ENCODE data around the gene NR3C2.

Gene NR3C2

DNA sequence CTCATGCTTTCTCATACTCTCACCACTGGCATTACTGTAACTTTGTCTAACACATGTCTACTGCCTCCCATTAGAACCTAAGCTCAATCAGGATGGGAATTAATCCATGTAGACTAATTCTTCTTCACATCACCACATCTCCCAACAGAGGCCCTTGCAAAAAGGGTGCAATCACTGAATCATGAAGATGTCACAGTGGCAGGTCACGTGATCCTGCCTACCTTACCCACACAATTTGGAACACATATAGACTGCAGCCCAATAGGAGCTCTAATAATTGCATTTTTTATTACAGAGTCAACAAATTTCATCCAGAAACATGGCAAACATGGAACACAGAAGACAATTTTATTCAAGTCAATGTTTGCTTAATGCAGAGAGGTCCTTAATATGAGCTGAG is 146.6 kb downstream of the NR3C2 start:
- no peak overlapping the region for H3K4me3 ChIP-seq (ENCODE audit: low read depth, low read length)
- no peak for DNase-seq
- TF ChIP-seq, protein P1, sequence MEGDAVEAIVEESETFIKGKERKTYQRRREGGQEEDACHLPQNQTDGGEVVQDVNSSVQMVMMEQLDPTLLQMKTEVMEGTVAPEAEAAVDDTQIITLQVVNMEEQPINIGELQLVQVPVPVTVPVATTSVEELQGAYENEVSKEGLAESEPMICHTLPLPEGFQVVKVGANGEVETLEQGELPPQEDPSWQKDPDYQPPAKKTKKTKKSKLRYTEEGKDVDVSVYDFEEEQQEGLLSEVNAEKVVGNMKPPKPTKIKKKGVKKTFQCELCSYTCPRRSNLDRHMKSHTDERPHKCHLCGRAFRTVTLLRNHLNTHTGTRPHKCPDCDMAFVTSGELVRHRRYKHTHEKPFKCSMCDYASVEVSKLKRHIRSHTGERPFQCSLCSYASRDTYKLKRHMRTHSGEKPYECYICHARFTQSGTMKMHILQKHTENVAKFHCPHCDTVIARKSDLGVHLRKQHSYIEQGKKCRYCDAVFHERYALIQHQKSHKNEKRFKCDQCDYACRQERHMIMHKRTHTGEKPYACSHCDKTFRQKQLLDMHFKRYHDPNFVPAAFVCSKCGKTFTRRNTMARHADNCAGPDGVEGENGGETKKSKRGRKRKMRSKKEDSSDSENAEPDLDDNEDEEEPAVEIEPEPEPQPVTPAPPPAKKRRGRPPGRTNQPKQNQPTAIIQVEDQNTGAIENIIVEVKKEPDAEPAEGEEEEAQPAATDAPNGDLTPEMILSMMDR (IDR thresholded peaks at IDR 0.05; ENCODE audit: low read depth, low read length, missing control alignments): no peak
- H3K27me3 ChIP-seq (replicated peaks): no peaks in the 10 kb centered on the region
- H3K27ac ChIP-seq: no peak overlapping the region
- H3K36me3 ChIP-seq (replicated peaks): no peaks in the 10 kb centered on the region
- in situ Hi-C loops (cut with HindIII; ENCODE audit: low pct_ligation_motif_present, low sequenced_read_pairs): no loop called here

DNA sequence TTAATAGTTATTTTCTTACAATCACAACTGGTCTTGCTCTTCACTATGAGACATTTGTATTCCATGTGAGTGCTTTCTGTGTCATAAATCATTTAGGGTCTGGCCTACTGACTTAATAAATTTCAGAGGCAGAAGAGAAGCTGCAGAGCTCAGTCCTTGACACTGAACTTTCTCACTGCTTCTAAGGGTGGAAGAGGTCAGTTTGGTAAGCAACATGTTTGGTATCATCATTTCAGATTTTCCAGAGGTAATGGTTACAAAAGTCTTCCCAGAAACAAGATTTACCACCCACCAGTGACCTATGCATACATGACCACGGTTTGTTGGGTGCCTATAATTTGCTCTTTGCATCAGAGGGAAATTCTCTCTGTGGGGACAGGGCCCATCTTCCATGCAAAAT is 148.6 kb downstream of the NR3C2 start:
- Histone ChIP-seq H3K27me3 (replicated peaks) (no peaks in the 10 kb centered on the region), H3K36me3 (replicated peaks) (no peaks in the 10 kb centered on the region), H3K4me3 (ENCODE audit: low read depth, low read length) (no peak overlapping the region), H3K27ac (no peak overlapping the region)
- no peak for DNase-seq
- TF ChIP-seq, protein P1 (IDR thresholded peaks at IDR 0.05; ENCODE audit: low read depth, low read length, missing control alignments): no peak
- in situ Hi-C loops (cut with HindIII; ENCODE audit: low pct_ligation_motif_present, low sequenced_read_pairs): no loop called here

DNA sequence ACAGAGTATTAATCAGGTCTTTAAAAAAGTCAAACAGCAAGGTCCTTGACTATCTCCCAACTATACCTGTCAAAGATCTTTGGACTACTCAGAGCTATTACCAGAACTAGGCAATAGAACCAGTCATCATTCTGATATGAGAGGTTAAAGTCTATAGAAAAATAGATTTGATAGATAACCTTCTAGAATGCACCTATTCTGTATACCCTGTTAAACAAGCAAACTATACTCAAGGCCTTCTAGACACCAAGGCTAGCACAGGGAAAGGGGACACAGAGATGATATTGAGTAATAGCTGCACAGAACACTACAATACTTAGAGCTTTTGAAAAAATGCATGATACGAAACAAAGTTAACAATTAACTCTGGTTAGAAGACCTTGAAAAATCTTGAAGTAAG is 149.5 kb downstream of the NR3C2 start:
- H3K36me3 ChIP-seq (replicated peaks): no peaks in the 10 kb centered on the region
- no peak overlapping the region for H3K4me3 ChIP-seq (ENCODE audit: low read depth, low read length)
- H3K27me3 ChIP-seq (replicated peaks): no peaks in the 10 kb centered on the region
- no peak overlapping the region for H3K27ac ChIP-seq
- TF ChIP-seq, protein P1 (IDR thresholded peaks at IDR 0.05; ENCODE audit: low read depth, low read length, missing control alignments): no peak
- no peak for DNase-seq
- in situ Hi-C loops (cut with HindIII; ENCODE audit: low pct_ligation_motif_present, low sequenced_read_pairs): no loop called here

DNA sequence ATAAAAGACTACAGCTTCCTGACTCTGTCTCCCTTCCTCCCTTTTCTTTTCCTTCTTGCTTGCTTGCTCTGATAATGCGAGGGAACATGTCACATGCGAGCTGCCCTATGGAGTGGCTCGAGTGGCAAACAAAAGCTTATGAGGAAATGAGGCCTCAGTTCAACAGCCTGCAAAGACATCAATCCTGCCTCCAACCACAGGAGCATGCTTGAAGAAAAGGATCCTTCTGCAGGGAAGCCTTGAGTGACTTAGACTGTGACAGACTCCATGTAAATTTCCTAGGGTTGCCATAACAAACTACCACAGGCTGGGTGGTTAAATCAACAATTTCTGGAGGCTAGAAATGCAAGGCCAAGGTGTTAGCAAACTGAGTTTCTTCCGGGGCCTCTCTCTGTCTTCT is 152.5 kb downstream of the NR3C2 start:
- H3K27ac ChIP-seq: no peak overlapping the region
- no peaks in the 10 kb centered on the region for H3K27me3 ChIP-seq (replicated peaks)
- in situ Hi-C loops (cut with HindIII; ENCODE audit: low pct_ligation_motif_present, low sequenced_read_pairs): no loop called here
- TF ChIP-seq, protein P1 (IDR thresholded peaks at IDR 0.05; ENCODE audit: low read depth, low read length, missing control alignments): no peak
- H3K36me3 ChIP-seq (replicated peaks): no peaks in the 10 kb centered on the region
- no peak overlapping the region for H3K4me3 ChIP-seq (ENCODE audit: low read depth, low read length)
- no peak for DNase-seq

DNA sequence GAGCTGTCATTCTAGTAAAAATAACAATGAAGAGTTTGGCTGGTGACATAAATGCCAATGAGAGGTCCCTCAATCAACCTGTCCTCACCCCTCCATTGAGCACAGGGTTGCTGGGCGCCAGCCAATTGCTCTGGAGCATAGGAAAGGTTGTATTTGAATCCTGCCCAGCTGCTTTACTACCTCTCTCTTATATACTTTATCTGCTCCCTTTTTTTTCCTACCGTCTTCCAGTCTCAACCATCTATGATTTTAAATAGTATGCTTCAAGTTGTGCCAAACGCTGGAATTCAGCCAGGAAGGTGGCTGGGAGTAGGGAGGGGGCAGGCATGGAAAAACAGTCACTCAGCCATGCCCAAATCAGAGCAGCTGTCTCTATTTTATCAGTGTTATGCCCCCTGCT is 153.8 kb downstream of the NR3C2 start:
- Histone ChIP-seq H3K27me3 (replicated peaks) (no peaks in the 10 kb centered on the region), H3K36me3 (replicated peaks) (no peaks in the 10 kb centered on the region), H3K27ac (no peak overlapping the region), H3K4me3 (ENCODE audit: low read depth, low read length) (no peak overlapping the region)
- in situ Hi-C loops (cut with HindIII; ENCODE audit: low pct_ligation_motif_present, low sequenced_read_pairs): no loop called here
- TF ChIP-seq, protein P1 (IDR thresholded peaks at IDR 0.05; ENCODE audit: low read depth, low read length, missing control alignments): no peak
- no peak for DNase-seq

DNA sequence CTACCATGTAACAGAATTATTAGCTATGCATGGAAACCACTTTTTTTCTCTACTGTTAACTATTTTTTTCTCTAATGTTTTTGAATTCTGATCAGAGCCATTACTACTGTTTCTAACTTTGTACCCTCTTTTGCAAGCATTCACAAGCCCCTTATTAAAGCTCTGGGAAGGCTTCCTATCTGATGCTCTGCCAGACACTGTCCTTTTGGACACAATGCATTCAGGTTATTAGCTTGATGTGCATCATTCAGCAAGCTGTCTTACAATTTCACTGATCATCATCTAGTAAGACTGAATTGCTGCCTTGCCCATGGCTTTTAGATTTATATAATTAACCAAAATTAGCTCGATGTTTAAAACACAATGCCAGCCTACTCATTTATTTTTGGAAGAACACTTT is 155.1 kb downstream of the NR3C2 start:
- Histone ChIP-seq H3K36me3 (replicated peaks) (no peaks in the 10 kb centered on the region), H3K27ac (no peak overlapping the region), H3K27me3 (replicated peaks) (no peaks in the 10 kb centered on the region), H3K4me3 (ENCODE audit: low read depth, low read length) (no peak overlapping the region)
- no peak for DNase-seq
- TF ChIP-seq, protein P1 (IDR thresholded peaks at IDR 0.05; ENCODE audit: low read depth, low read length, missing control alignments): no peak
- in situ Hi-C loops (cut with HindIII; ENCODE audit: low pct_ligation_motif_present, low sequenced_read_pairs): no loop called here

All from brain microvascular endothelial cell (primary cell).